Sigmoid colon (tissue), 4 donors: ENCODE measurements around the gene TBC1D22A.

Source experiments
- EP300 ChIP-seq, 4 donors: sonication (generic); formaldehyde crosslinking; IDR thresholded peaks; one replicate each; pipeline ENCODE4 v1.6.1; 2017; ENCODE audit warnings: antibody characterized with exemption in 4 of 4
- POLR2A ChIP-seq, 2 donors: fragments of 450-650 bp; IDR thresholded peaks; one replicate each; pipeline ENCODE4 v1.6.1; 2016; ENCODE audit warnings: antibody characterized with exemption in 2 of 2, mild to moderate bottlenecking in 2 of 2, moderate library complexity in 2 of 2
- TF ChIP-seq, protein P1 (sequence below), 4 experiments: fragments of 450-650 bp in 3 of 4; fragments of 200-600 bp in 1 of 4; IDR thresholded peaks; one replicate each; pipeline ENCODE4 v1.5.1; 2016 to 2019; ENCODE audit warnings: antibody characterized with exemption in 4 of 4, mild to moderate bottlenecking in 3 of 4, moderate library complexity in 2 of 4

DNA sequence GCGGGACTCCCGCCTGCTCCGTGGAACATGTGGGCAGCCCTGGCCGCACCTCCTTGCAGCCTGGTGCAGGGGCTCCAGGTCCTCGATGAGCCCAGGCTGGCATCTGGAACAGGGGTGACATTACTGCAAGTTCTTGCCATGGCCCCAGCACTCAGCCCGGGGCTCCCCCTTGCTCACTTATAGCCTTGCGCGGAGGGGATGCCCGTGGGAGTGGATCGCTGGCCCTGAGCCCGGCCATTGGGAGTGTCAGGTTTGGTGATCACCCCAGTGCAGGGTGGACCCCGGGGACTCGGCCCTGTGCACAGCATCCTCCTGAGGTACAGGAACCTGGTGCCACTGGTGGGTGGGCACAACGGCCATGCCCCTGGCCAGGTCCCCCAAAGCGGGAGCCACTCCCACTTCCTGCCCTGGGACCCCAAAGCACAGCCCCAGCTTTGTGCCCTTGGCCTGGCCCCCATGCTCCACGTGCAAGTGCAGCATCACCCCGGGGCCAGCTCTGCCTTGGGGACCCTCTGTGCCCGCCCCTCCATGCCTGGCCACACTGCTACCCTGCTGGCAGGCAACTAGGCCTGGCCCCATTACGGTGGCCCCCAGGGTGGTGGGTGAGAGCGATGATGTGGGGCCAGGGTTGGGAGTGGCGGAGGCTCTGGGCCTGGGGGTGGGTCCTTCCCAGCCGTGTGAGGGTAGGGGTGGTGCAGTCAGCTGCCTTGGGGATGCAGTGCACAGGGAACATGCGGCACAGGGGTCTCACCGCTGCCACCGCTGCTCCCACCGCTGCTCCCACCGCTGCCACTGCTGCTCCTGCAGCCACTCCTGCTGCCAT is 439.8 kb downstream of the TBC1D22A start:
- TF ChIP-seq, protein P1, sequence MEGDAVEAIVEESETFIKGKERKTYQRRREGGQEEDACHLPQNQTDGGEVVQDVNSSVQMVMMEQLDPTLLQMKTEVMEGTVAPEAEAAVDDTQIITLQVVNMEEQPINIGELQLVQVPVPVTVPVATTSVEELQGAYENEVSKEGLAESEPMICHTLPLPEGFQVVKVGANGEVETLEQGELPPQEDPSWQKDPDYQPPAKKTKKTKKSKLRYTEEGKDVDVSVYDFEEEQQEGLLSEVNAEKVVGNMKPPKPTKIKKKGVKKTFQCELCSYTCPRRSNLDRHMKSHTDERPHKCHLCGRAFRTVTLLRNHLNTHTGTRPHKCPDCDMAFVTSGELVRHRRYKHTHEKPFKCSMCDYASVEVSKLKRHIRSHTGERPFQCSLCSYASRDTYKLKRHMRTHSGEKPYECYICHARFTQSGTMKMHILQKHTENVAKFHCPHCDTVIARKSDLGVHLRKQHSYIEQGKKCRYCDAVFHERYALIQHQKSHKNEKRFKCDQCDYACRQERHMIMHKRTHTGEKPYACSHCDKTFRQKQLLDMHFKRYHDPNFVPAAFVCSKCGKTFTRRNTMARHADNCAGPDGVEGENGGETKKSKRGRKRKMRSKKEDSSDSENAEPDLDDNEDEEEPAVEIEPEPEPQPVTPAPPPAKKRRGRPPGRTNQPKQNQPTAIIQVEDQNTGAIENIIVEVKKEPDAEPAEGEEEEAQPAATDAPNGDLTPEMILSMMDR (IDR thresholded peaks at IDR 0.05): no peak
- TF ChIP-seq POLR2A (IDR thresholded peaks at IDR 0.05) (no peak), EP300 (IDR thresholded peaks at IDR 0.05) (no peak)
